RWPE2 (cell line): ENCODE results near the gene LRRC61.

Experiments
- ATAC-seq: fragments of 200-7000 bp; cut with Tn5 transposase; 3 replicates; pipeline ENCODE4 v1.9.1; 2021; ENCODE audit warnings: low read depth
- DNase-seq: peaks from one replicate; pipeline ENCODE4 v3.0.0-alpha.2; 2020; ENCODE audit warnings: low spot score
- H3K27ac ChIP-seq: fragments of 450-650 bp; 2 replicates; pipeline ENCODE4 v1.5.1; 2017; ENCODE audit warnings: mild to moderate bottlenecking; ENCODE audit not compliant: poor library complexity, severe bottlenecking
- H3K27me3 ChIP-seq: fragments of 250-450 bp; sonication (Bioruptor Pico); 2 replicates; pipeline ENCODE4 v1.5.1; 2021; ENCODE audit warnings: mild to moderate bottlenecking, moderate library complexity; ENCODE audit not compliant: insufficient read depth, poor library complexity, severe bottlenecking
- H3K36me3 ChIP-seq: fragments of 250-450 bp; sonication (Bioruptor Pico); 2 replicates; pipeline ENCODE4 v1.5.1; 2020; ENCODE audit warnings: low read depth, mild to moderate bottlenecking, moderate library complexity
- H3K4me1 ChIP-seq: fragments of 250-450 bp; sonication (Bioruptor Pico); 2 replicates; pipeline ENCODE4 v1.5.1; 2021; ENCODE audit warnings: mild to moderate bottlenecking, moderate library complexity; ENCODE audit not compliant: insufficient read depth, poor library complexity, severe bottlenecking
- H3K4me3 ChIP-seq: fragments of 250-450 bp; sonication (Bioruptor Pico); 2 replicates; pipeline ENCODE4 v1.5.1; 2021; ENCODE audit warnings: mild to moderate bottlenecking, moderate library complexity; ENCODE audit not compliant: severe bottlenecking
- H3K9me3 ChIP-seq: fragments of 250-450 bp; sonication (Bioruptor Pico); 2 replicates; pipeline ENCODE4 v1.5.1; 2021; ENCODE audit warnings: mild to moderate bottlenecking, moderate library complexity; ENCODE audit not compliant: severe bottlenecking
- CTCF ChIP-seq: fragments of 450-650 bp; IDR thresholded peaks from one replicate; pipeline ENCODE4 v1.5.1; 2017; ENCODE audit warnings: mild to moderate bottlenecking, moderate library complexity; ENCODE audit not compliant: poor library complexity, severe bottlenecking

The LRRC61 gene

GRCh38 chr7:150355666-150356059 is 32.5 kb downstream of the LRRC61 start:
- Histone ChIP-seq H3K4me3 (no peak overlapping the region), H3K36me3 (no peaks in the 10 kb centered on the region), H3K4me1 (no peaks in the 10 kb centered on the region), H3K9me3 (no peaks in the 10 kb centered on the region), H3K27ac (no peak overlapping the region), H3K27me3 (no peaks in the 10 kb centered on the region)
- ATAC-seq (no peak), DNase-seq (no peak)
- no peak for TF ChIP-seq CTCF

- no peaks in the 10 kb centered on the region for H3K27me3 ChIP-seq
- no peak overlapping the region for H3K27ac ChIP-seq
- no peaks in the 10 kb centered on the region for H3K36me3 ChIP-seq
- TF ChIP-seq CTCF = peak; percentile 82
- H3K4me3 ChIP-seq = no peak overlapping the region
- H3K9me3 ChIP-seq = no peaks in the 10 kb centered on the region
- H3K4me1 ChIP-seq = no peaks in the 10 kb centered on the region
- ATAC-seq (no peak), DNase-seq (no peak)
Measured at GRCh38 chr7:150356265-150356897, 33.2 kb downstream of the LRRC61 start.

GRCh38 chr7:150357270-150357669 is 34.1 kb downstream of the LRRC61 start:
- H3K4me1 ChIP-seq = no peaks in the 10 kb centered on the region
- H3K36me3 ChIP-seq = no peaks in the 10 kb centered on the region
- no peak overlapping the region for H3K27ac ChIP-seq
- no peak for TF ChIP-seq CTCF
- no peak overlapping the region for H3K4me3 ChIP-seq
- DNase-seq (no peak), ATAC-seq (no peak)
- no peaks in the 10 kb centered on the region for H3K27me3 ChIP-seq
- H3K9me3 ChIP-seq = no peaks in the 10 kb centered on the region

- ATAC-seq (no peak), DNase-seq (no peak)
- TF ChIP-seq CTCF = no peak
- Histone ChIP-seq H3K4me3 (no peak overlapping the region), H3K9me3 (no peaks in the 10 kb centered on the region), H3K36me3 (no peaks in the 10 kb centered on the region), H3K27me3 (no peaks in the 10 kb centered on the region), H3K4me1 (no peaks in the 10 kb centered on the region), H3K27ac (no peak overlapping the region)
Measured at GRCh38 chr7:150357771-150358427, 34.7 kb downstream of the LRRC61 start.

- no peak overlapping the region for H3K27ac ChIP-seq
- DNase-seq (no peak), ATAC-seq (no peak)
- H3K27me3 ChIP-seq = no peaks in the 10 kb centered on the region
- no peaks in the 10 kb centered on the region for H3K9me3 ChIP-seq
- TF ChIP-seq CTCF = no peak
- no peaks in the 10 kb centered on the region for H3K4me1 ChIP-seq
- H3K36me3 ChIP-seq = no peaks in the 10 kb centered on the region
- H3K4me3 ChIP-seq = no peak overlapping the region
Measured at GRCh38 chr7:150358433-150358832, 35.3 kb downstream of the LRRC61 start.
